Measurements from ENCODE around the gene INSYN2B. TPM values are rescaled to one million over a fixed set of nuclear protein-coding genes. Genes with fewer than 3 reads are reported as not detected.

INSYN2B gene
- total and polyA plus RNA-seq, 3 donors from 2014 or later, result 0.37 to 2.3 (median 1.0) TPM

GRCh38 chr5:169904059-169904458 is 76.2 kb downstream of the INSYN2B start:
- H3K36me3 ChIP-seq (ENCODE audit: low read depth, missing control alignments), result no peaks in the 10 kb centered on the region
- no peaks in the 10 kb centered on the region for H3K27me3 ChIP-seq
- TF ChIP-seq POLR2A (IDR thresholded peaks at IDR 0.05) (no peak), CTCF (IDR thresholded peaks at IDR 0.05) (no peak)
- intact Hi-C loops (cut with DNase I; ENCODE audit: low total_unique reads), result no loop called here
- 57 to 70% methylated on average over 2 of the region's 2 CpGs for WGBS, 2 donors
- H3K9me3 ChIP-seq, result no peaks in the 10 kb centered on the region
- H3K4me1 ChIP-seq, result no peaks in the 10 kb centered on the region
- no peak overlapping the region for H3K4me3 ChIP-seq
- peak; percentile 22 for DNase-seq
- no peak overlapping the region for H3K27ac ChIP-seq

DNA sequence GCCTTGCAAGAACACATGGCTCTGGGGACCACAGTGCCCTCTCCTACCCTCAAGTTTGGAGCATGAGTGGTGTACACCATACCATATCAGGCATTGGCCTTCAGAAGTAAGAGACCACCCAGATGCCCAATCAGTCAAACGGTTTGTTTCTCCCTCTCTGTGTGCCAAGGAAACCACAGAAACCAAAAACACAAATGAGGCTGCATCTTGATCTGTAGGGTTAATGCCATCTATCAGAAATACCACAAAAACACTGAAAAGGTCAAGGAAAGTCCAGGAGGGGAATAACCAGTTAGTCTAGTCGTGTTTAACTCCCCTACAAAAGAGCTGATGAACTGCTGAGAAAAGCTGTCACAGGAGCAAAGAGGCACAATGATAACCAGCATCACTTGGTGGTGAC is 78.4 kb downstream of the INSYN2B start:
- no peak overlapping the region for H3K27ac ChIP-seq
- no peaks in the 10 kb centered on the region for H3K36me3 ChIP-seq (ENCODE audit: low read depth, missing control alignments)
- intact Hi-C loops (cut with DNase I; ENCODE audit: low total_unique reads), result no loop called here
- 59 to 80% methylated on average over 2 of the region's 2 CpGs for WGBS, 2 donors
- no peak overlapping the region for H3K4me3 ChIP-seq
- no peaks in the 10 kb centered on the region for H3K4me1 ChIP-seq
- no peaks in the 10 kb centered on the region for H3K9me3 ChIP-seq
- no peaks in the 10 kb centered on the region for H3K27me3 ChIP-seq
- DNase-seq, result no peak
- no peak for TF ChIP-seq POLR2A (IDR thresholded peaks at IDR 0.05)
- TF ChIP-seq CTCF (IDR thresholded peaks at IDR 0.05), result no peak

GRCh38 chr5:169897481-169897880 is 82.8 kb downstream of the INSYN2B start:
- H3K27ac ChIP-seq, result no peak overlapping the region
- no peak overlapping the region for H3K4me3 ChIP-seq
- no peaks in the 10 kb centered on the region for H3K27me3 ChIP-seq
- intact Hi-C loops (cut with DNase I; ENCODE audit: low total_unique reads), result no loop called here
- WGBS, 2 donors, result 91 to 100% methylated on average over 4 of the region's 4 CpGs
- H3K4me1 ChIP-seq, result no peaks in the 10 kb centered on the region
- DNase-seq, result no peak
- TF ChIP-seq CTCF (IDR thresholded peaks at IDR 0.05), result no peak
- TF ChIP-seq POLR2A (IDR thresholded peaks at IDR 0.05), result no peak
- H3K9me3 ChIP-seq, result no peaks in the 10 kb centered on the region
- H3K36me3 ChIP-seq (ENCODE audit: low read depth, missing control alignments), result no peaks in the 10 kb centered on the region

DNA sequence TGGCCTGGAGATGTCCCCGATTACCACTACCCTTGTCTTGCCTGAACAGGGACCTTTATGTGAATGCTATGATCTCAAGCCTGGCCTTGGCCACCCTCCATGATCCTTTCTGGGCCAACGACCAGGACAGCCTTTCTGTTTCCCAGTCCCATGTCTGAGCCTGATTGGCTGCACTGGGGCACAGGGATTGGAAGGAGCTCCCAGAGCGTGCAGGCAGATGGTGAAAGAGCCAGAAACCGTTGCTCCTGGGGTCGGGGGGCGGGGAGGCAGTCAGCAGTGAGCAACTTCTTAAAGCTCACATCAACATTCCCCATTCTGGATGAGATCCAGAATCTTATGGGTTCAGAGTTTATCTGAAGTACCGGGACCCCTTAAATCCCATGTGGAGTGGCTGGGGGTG is 84.4 kb downstream of the INSYN2B start:
- WGBS, 2 donors, result 64% methylated on average over 7 of the region's 7 CpGs
- no peak overlapping the region for H3K27ac ChIP-seq

More for the DNA sequence above, 84.4 kb downstream of the INSYN2B start:
- no peaks in the 10 kb centered on the region for H3K9me3 ChIP-seq
- no peaks in the 10 kb centered on the region for H3K36me3 ChIP-seq (ENCODE audit: low read depth, missing control alignments)
- no peaks in the 10 kb centered on the region for H3K27me3 ChIP-seq
- H3K4me3 ChIP-seq, result no peak overlapping the region
- DNase-seq, result no peak
- H3K4me1 ChIP-seq, result no peaks in the 10 kb centered on the region
- intact Hi-C loops (cut with DNase I; ENCODE audit: low total_unique reads), result no loop called here
- TF ChIP-seq CTCF (IDR thresholded peaks at IDR 0.05), result no peak
- TF ChIP-seq POLR2A (IDR thresholded peaks at IDR 0.05), result no peak
